GM12878 (cell line): Measurements from ENCODE around the gene THRB. TPM values are rescaled to one million over a fixed set of nuclear protein-coding genes. Genes with fewer than 3 reads are reported as not detected.

Experiments used
- ATAC-seq: fragments of 200-7000 bp; cut with Tn5 transposase; 3 replicates; pipeline ENCODE4 v1.9.1; 2020; ENCODE audit warnings: mild to moderate bottlenecking, moderate library complexity
- BruUV-seq: library from RNA; stranded (reverse); fragments of 400-500 nt; replicated peaks from 2 replicates; lab custom pipeline; 2021; lab: Mats Ljungman, UMichigan
- CTCF ChIA-PET: fragments of 300-600 bp; sonication (Branson Sonifier 250); formaldehyde crosslinking; extraction: SDS; loops from one replicate; lab custom pipeline; 2021; ENCODE audit warnings: inconsistent platforms; lab: Yijun Ruan, JAX
- POLR2A ChIA-PET: fragments of 350-600 bp; formaldehyde crosslinking; extraction: SDS; loops from one replicate; lab custom pipeline; 2021; ENCODE audit warnings: inconsistent platforms; lab: Charles Lee
- RAD21 ChIA-PET: fragments of 300-600 bp; sonication (Branson Sonifier 250); formaldehyde crosslinking; loops from one replicate; lab custom pipeline; 2023; ENCODE audit warnings: antibody characterized with exemption; ENCODE audit not compliant: unreplicated experiment; lab: Charles Lee
- SMC1A ChIA-PET: fragments of 300-600 bp; sonication (Branson Sonifier 250); formaldehyde crosslinking; loops from one replicate; lab custom pipeline; 2023; ENCODE audit not compliant: unreplicated experiment, uncharacterized antibody; lab: Charles Lee
- DNase-seq: peaks from one replicate; pipeline ENCODE4 v3.0.0-alpha.2; 2011; ENCODE audit warnings: low read depth, low spot score
- FAIRE-seq: peaks from 3 replicates; lab custom pipeline; 2011; peaks lifted over from hg19 to GRCh38; lab: Jason Lieb, UNC
- H2AFZ ChIP-seq: 2 replicates; pipeline ENCODE4 v1.6.0; 2011; ENCODE audit warnings: low read depth, low read length, control low read depth; ENCODE audit not compliant: control insufficient read depth
- H3K27ac ChIP-seq: 2 replicates; pipeline ENCODE4 v1.5.1; 2011; ENCODE audit warnings: control low read depth; ENCODE audit not compliant: control insufficient read depth, insufficient read depth
- H3K27me3 ChIP-seq, 2 experiments: replicated peaks in 1 of 2; 2 replicates each; pipeline versions ENCODE4 v1.6.0 to v1.6.1; 2011; ENCODE audit warnings: low read length in 1 of 2; ENCODE audit not compliant: control insufficient read depth in 2 of 2, insufficient read depth in 2 of 2
- H3K36me3 ChIP-seq, 2 experiments: 2 replicates each; pipeline ENCODE4 v1.5.1; 2011; ENCODE audit warnings: low read length in 1 of 2; ENCODE audit not compliant: control insufficient read depth in 2 of 2, insufficient read depth in 2 of 2
- H3K4me1 ChIP-seq: 2 replicates; pipeline ENCODE4 v1.6.1; 2011; ENCODE audit warnings: mild to moderate bottlenecking, low read length, moderate library complexity, mixed read lengths; ENCODE audit not compliant: control insufficient read depth, insufficient read depth
- H3K4me2 ChIP-seq: 2 replicates; pipeline ENCODE4 v1.6.0; 2011; ENCODE audit warnings: control low read depth; ENCODE audit not compliant: control insufficient read depth, insufficient read depth
- H3K4me3 ChIP-seq: fragments of 200-600 bp; sonication (generic); 2 replicates; pipeline ENCODE4 v1.5.1; 2016
- H3K79me2 ChIP-seq: 2 replicates; pipeline ENCODE4 v1.6.0; 2011; ENCODE audit warnings: low read length; ENCODE audit not compliant: control insufficient read depth, insufficient read depth
- H3K9ac ChIP-seq: 2 replicates; pipeline ENCODE4 v1.8.0; 2011; ENCODE audit warnings: low read length, control low read depth, mixed read lengths; ENCODE audit not compliant: control insufficient read depth, insufficient read depth
- H3K9me3 ChIP-seq: replicated peaks from 3 replicates; pipeline ENCODE4 v1.5.1; 2011; ENCODE audit warnings: mild to moderate bottlenecking, low read length; ENCODE audit not compliant: control insufficient read depth, insufficient read depth
- H4K20me1 ChIP-seq: 2 replicates; pipeline ENCODE4 v1.6.0; 2011; ENCODE audit not compliant: control insufficient read depth, insufficient read depth
- HDGF ChIP-seq: fragments of 450-650 bp; IDR thresholded peaks from 2 replicates; pipeline ENCODE4 v1.6.1; 2016; ENCODE audit warnings: antibody characterized with exemption
- NR2F1 ChIP-seq: fragments of 450-650 bp; conservative IDR thresholded peaks from 2 replicates; pipeline ENCODE4 v1.6.1; 2017; ENCODE audit warnings: mild to moderate bottlenecking
- RELA ChIP-seq: fragments of 450-650 bp; IDR thresholded peaks from 2 replicates; pipeline ENCODE4 v1.8.0; 2014; ENCODE audit warnings: borderline replicate concordance; ENCODE audit not compliant: partially characterized antibody
- WGBS: methylation state at CpG from one replicate; pipeline ENCODE4 v1.1.6; 2016; ENCODE audit warnings: low lambda C conversion rate; ENCODE audit not compliant: insufficient replicate concordance, insufficient coverage; ENCODE audit errors: missing lambda C conversion rate; 5-methylcytosine and 5-hydroxymethylcytosine counted together
- in situ Hi-C: fragments of 300-500 bp; cut with MboI; formaldehyde crosslinking; loops from 9 replicates; pipeline ENCODE4 v1.14.3; 2018; ENCODE audit warnings: mixed read lengths
- intact Hi-C: fragments of 100-400 bp; cut with micrococcal nuclease; formaldehyde crosslinking; loops from one replicate; pipeline ENCODE4 v1.14.2; 2022; ENCODE audit not compliant: unreplicated experiment
- polyA plus RNA-seq, 11 experiments: library from polyadenylated mRNA; depleted of rRNA in 4 of 11; unstranded in 6 of 11; stranded (reverse) in 5 of 11; fragments of >200 nt; fragmentation: Nextera tagmentation in 4 of 11; fragmentation: Illumina TruSeq in 1 of 11; extraction: Ambion mirVana in 4 of 11; extraction: Trizol in 1 of 11; gene quantifications; 1 replicate in 1 of 11; 2 replicates in 10 of 11; pipeline versions ENCODE4 v1.2.1 to v1.2.3, GENCODE V29; 2011 to 2016; ENCODE audit warnings: inconsistent platforms in 2 of 11, missing spikeins in 2 of 11, low read depth in 1 of 11
- total RNA-seq, 4 experiments: library from RNA; depleted of rRNA in 3 of 4; stranded (reverse); fragments of >200 nt in 3 of 4; fragmentation: Illumina TruSeq in 1 of 4; extraction: Trizol in 1 of 4; gene quantifications; 2 replicates each; pipeline versions ENCODE4 v1.2.1 to v1.2.3, GENCODE V29; 2013 to 2021
- TF ChIP-seq, protein P1 (sequence below): fragments of 450-650 bp; formaldehyde crosslinking; IDR thresholded peaks from 2 replicates; pipeline ENCODE4 v1.4.0; 2020; ENCODE audit warnings: mild to moderate bottlenecking, moderate library complexity
- TF ChIP-seq, protein P2 (sequence below): fragments of 450-650 bp; IDR thresholded peaks from 2 replicates; pipeline ENCODE4 v1.6.1; 2018; ENCODE audit warnings: borderline replicate concordance, mild to moderate bottlenecking; ENCODE audit not compliant: partially characterized antibody

THRB gene
- total and polyA plus RNA-seq, 10 of the 15 experiments (the other 5 are each of a cell fraction or from before 2014, with no cell fraction given), result 0.05 TPM; not detected in 9

DNA sequence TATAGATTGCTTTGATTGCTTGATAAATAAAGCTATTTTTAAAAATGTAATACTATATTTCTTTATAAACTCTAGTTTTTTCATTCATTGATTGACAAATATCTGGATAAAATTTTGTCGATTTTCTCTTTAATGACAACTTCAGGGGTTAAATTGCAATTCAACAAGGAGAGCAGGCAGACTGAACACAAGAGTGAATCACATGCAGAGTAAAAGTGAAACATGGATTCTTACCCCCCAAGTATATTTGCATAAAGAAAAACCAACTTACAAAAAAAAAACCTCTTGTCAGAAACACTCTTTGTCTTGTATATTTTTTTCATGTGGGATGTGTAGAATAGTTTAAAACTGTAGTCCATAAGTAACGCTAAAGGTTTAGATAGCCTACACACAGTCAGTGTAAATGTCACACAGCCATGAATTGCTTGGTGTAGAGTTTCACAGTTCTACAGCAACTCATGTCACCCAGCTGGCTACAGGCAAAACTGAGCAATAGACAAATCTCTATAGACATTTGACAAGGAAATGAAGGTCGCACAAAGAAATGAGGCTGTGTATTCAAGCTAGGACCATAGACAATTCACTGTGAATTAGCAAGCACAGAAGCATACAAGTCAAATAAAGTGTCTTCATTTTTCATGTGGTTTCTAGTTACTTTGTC, 141.6 kb downstream of the THRB start:
- Histone ChIP-seq H3K79me2 (no peaks in the 10 kb centered on the region), H3K4me2 (no peak overlapping the region), H3K27me3 (no peaks in the 10 kb centered on the region), H3K4me1 (no peaks in the 10 kb centered on the region), H3K4me3 (no peak overlapping the region), H4K20me1 (no peaks in the 10 kb centered on the region), H2AFZ (no peak overlapping the region), H3K27ac (no peak overlapping the region), H3K9me3 (no peaks in the 10 kb centered on the region), H3K36me3 (no peaks in the 10 kb centered on the region), H3K9ac (no peak overlapping the region)
- CTCF ChIA-PET, result no interaction called here
- in situ Hi-C loops, result no loop called here
- no peak for ATAC-seq
- POLR2A ChIA-PET, result no interaction called here
- WGBS, result 41% methylated on average over 3 of the region's 3 CpGs
- TF ChIP-seq, protein P1, sequence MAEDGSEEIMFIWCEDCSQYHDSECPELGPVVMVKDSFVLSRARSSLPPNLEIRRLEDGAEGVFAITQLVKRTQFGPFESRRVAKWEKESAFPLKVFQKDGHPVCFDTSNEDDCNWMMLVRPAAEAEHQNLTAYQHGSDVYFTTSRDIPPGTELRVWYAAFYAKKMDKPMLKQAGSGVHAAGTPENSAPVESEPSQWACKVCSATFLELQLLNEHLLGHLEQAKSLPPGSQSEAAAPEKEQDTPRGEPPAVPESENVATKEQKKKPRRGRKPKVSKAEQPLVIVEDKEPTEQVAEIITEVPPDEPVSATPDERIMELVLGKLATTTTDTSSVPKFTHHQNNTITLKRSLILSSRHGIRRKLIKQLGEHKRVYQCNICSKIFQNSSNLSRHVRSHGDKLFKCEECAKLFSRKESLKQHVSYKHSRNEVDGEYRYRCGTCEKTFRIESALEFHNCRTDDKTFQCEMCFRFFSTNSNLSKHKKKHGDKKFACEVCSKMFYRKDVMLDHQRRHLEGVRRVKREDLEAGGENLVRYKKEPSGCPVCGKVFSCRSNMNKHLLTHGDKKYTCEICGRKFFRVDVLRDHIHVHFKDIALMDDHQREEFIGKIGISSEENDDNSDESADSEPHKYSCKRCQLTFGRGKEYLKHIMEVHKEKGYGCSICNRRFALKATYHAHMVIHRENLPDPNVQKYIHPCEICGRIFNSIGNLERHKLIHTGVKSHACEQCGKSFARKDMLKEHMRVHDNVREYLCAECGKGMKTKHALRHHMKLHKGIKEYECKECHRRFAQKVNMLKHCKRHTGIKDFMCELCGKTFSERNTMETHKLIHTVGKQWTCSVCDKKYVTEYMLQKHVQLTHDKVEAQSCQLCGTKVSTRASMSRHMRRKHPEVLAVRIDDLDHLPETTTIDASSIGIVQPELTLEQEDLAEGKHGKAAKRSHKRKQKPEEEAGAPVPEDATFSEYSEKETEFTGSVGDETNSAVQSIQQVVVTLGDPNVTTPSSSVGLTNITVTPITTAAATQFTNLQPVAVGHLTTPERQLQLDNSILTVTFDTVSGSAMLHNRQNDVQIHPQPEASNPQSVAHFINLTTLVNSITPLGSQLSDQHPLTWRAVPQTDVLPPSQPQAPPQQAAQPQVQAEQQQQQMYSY, result no peak
- no peak for TF ChIP-seq RELA
- TF ChIP-seq, protein P2, sequence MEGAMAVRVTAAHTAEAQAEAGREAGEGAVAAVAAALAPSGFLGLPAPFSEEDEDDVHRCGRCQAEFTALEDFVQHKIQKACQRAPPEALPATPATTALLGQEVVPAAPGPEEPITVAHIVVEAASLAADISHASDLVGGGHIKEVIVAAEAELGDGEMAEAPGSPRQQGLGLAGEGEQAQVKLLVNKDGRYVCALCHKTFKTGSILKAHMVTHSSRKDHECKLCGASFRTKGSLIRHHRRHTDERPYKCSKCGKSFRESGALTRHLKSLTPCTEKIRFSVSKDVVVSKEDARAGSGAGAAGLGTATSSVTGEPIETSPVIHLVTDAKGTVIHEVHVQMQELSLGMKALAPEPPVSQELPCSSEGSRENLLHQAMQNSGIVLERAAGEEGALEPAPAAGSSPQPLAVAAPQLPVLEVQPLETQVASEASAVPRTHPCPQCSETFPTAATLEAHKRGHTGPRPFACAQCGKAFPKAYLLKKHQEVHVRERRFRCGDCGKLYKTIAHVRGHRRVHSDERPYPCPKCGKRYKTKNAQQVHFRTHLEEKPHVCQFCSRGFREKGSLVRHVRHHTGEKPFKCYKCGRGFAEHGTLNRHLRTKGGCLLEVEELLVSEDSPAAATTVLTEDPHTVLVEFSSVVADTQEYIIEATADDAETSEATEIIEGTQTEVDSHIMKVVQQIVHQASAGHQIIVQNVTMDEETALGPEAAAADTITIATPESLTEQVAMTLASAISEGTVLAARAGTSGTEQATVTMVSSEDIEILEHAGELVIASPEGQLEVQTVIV, result no peak
- no peak for TF ChIP-seq HDGF
- no peak for TF ChIP-seq NR2F1
- no peak for FAIRE-seq
- DNase-seq, result no peak
- BruUV-seq, result no TSS peak
- RAD21 ChIA-PET, result no interaction called here
- intact Hi-C loops, result no loop called here
- SMC1A ChIA-PET, result interaction anchor here (1.1 kb wide), 1 partner anchor 18 kb away, joined by 3 read pairs; no protein-coding TSS in a partner anchor
